NOMO-1 (cell line): ENCODE results near the gene AQP2.
"Not testable (repeated sequence)": the region's sequence is repeated elsewhere in the genome, so short reads cannot be mapped to it uniquely, and the experiment has no call there.

Experiments used
- DNase-seq, 2 experiments: peaks; one replicate each; lab custom pipeline; 2025; ENCODE audit not compliant: unreplicated experiment in 2 of 2; lab: John Stamatoyannopoulos, UW

AQP2 gene

GRCh38 chr12:49984476-49985359, 34.2 kb downstream of the AQP2 start:
- DNase-seq = no peak

- no peak for DNase-seq
Measured at GRCh38 chr12:49985981-49986380, 35.4 kb downstream of the AQP2 start.

- DNase-seq = not testable (repeated sequence)
Measured at GRCh38 chr12:49986476-49986875, 35.9 kb downstream of the AQP2 start.

GRCh38 chr12:49987625-49988303, 37.2 kb downstream of the AQP2 start:
- peak; percentile 76 to 93 for DNase-seq

- DNase-seq = not testable (repeated sequence)
Measured at GRCh38 chr12:49989400-49989799, 38.9 kb downstream of the AQP2 start.

- DNase-seq = peak; percentile 36 to 84
Measured at GRCh38 chr12:49990273-49990672, 39.7 kb downstream of the AQP2 start.

- no peak for DNase-seq
Measured at GRCh38 chr12:49998453-49998852, 47.9 kb downstream of the AQP2 start.

GRCh38 chr12:50003595-50003994, 53.1 kb downstream of the AQP2 start:
- no peak for DNase-seq

- no peak for DNase-seq
Measured at GRCh38 chr12:50004696-50005095, 54.2 kb downstream of the AQP2 start.

GRCh38 chr12:50005175-50005574, 54.6 kb downstream of the AQP2 start:
- no peak for DNase-seq

- DNase-seq = no peak
Measured at GRCh38 chr12:50006280-50006679, 55.7 kb downstream of the AQP2 start.

GRCh38 chr12:50006754-50007442, 56.4 kb downstream of the AQP2 start:
- no peak for DNase-seq
